GM23338 (cell line): ENCODE measurements around the gene PCNX1. TPM values are rescaled to one million over a fixed set of nuclear protein-coding genes. Genes with fewer than 3 reads are reported as not detected.

ENCODE experiments used
- ATAC-seq: fragments of 200-7000 bp; cut with Tn5 transposase; 3 replicates; pipeline ENCODE4 v1.9.1; 2020
- DNase-seq: peaks from one replicate; pipeline ENCODE4 v3.0.0-alpha.2; 2015; ENCODE audit warnings: low spot score
- H2AFZ ChIP-seq: fragments of 200-600 bp; sonication (generic); 2 replicates; pipeline ENCODE4 v1.8.0; 2016; ENCODE audit warnings: antibody characterized with exemption, mild to moderate bottlenecking, moderate library complexity
- H3F3A ChIP-seq: fragments of 200-600 bp; sonication (generic); replicated peaks from 2 replicates; pipeline ENCODE4 v1.8.0; 2017; ENCODE audit warnings: antibody characterized with exemption, mixed run types, low read depth
- H3K27ac ChIP-seq: fragments of 200-600 bp; sonication (generic); 2 replicates; pipeline ENCODE4 v1.6.1; 2016; ENCODE audit warnings: low read depth
- H3K27me3 ChIP-seq: fragments of 200-600 bp; sonication (generic); 2 replicates; pipeline ENCODE4 v1.8.0; 2016; ENCODE audit warnings: mild to moderate bottlenecking, mixed run types, moderate library complexity; ENCODE audit not compliant: insufficient read depth
- H3K36me3 ChIP-seq: fragments of 200-600 bp; sonication (generic); 2 replicates; pipeline ENCODE4 v1.8.0; 2016; ENCODE audit warnings: mild to moderate bottlenecking; ENCODE audit not compliant: insufficient read depth
- H3K4me1 ChIP-seq: fragments of 200-600 bp; sonication (generic); 2 replicates; pipeline ENCODE4 v1.8.0; 2016; ENCODE audit warnings: mild to moderate bottlenecking, moderate library complexity; ENCODE audit not compliant: insufficient read depth
- H3K4me2 ChIP-seq: fragments of 200-600 bp; sonication (generic); 2 replicates; pipeline ENCODE4 v1.7.1; 2017; ENCODE audit warnings: mixed run types
- H3K4me3 ChIP-seq: fragments of 200-600 bp; sonication (generic); 2 replicates; pipeline ENCODE4 v1.6.1; 2016; ENCODE audit warnings: mixed run types
- H3K79me2 ChIP-seq: fragments of 200-600 bp; sonication (generic); replicated peaks from 2 replicates; pipeline ENCODE4 v1.8.0; 2017; ENCODE audit warnings: mild to moderate bottlenecking; ENCODE audit not compliant: insufficient read depth
- H3K9me2 ChIP-seq: fragments of 200-600 bp; sonication (generic); 2 replicates; pipeline ENCODE4 v1.8.0; 2017; ENCODE audit not compliant: insufficient read depth
- H4K20me1 ChIP-seq: fragments of 200-600 bp; sonication (generic); replicated peaks from 2 replicates; pipeline ENCODE4 v1.8.0; 2017; ENCODE audit warnings: mild to moderate bottlenecking; ENCODE audit not compliant: insufficient read depth
- H3K27ac Mint-ChIP-seq: 2 replicates; pipeline ENCODE4 v1.8.0; 2020; ENCODE audit warnings: inconsistent platforms, mild to moderate bottlenecking, moderate library complexity, mixed read lengths
- H3K27me3 Mint-ChIP-seq: 3 replicates; pipeline ENCODE4 v1.8.0; 2022; ENCODE audit warnings: low read depth, mild to moderate bottlenecking, moderate library complexity, mixed read lengths, inconsistent platforms; ENCODE audit not compliant: insufficient read depth, poor library complexity
- H3K36me3 Mint-ChIP-seq: 3 replicates; pipeline ENCODE4 v1.8.0; 2021; ENCODE audit warnings: low read depth, mild to moderate bottlenecking, inconsistent platforms, moderate library complexity, mixed read lengths
- H3K4me1 Mint-ChIP-seq: 3 replicates; pipeline ENCODE4 v1.8.0; 2020; ENCODE audit warnings: mild to moderate bottlenecking, inconsistent platforms, mixed read lengths
- H3K4me3 Mint-ChIP-seq: 3 replicates; pipeline ENCODE4 v1.8.0; 2021; ENCODE audit warnings: moderate library complexity, mild to moderate bottlenecking, inconsistent platforms, mixed read lengths
- H3K9me3 Mint-ChIP-seq: 3 replicates; pipeline ENCODE4 v1.8.0; 2020; ENCODE audit warnings: moderate library complexity, mild to moderate bottlenecking, inconsistent platforms, mixed read lengths
- EZH2phosphoT487 ChIP-seq: fragments of 200-600 bp; sonication (generic); IDR thresholded peaks from one replicate; pipeline ENCODE4 v1.8.1; 2018; ENCODE audit warnings: antibody characterized with exemption; ENCODE audit not compliant: unreplicated experiment
- NANOG ChIP-seq: IDR thresholded peaks from 2 replicates; pipeline ENCODE4 v1.6.1; 2016; ENCODE audit warnings: antibody characterized with exemption, borderline replicate concordance
- POLR2AphosphoS5 ChIP-seq: IDR thresholded peaks from 2 replicates; pipeline ENCODE4 v1.6.1; 2016; ENCODE audit warnings: antibody characterized with exemption, low read depth
- ZNF331 ChIP-seq: fragments of 250-450 bp; sonication (Bioruptor Pico); IDR thresholded peaks from 2 replicates; pipeline ENCODE4 v1.5.0; 2020; ENCODE audit warnings: low read depth, mild to moderate bottlenecking, moderate library complexity
- polyA plus RNA-seq: library from polyadenylated mRNA; unstranded; fragments of >200 nt; fragmentation: Nextera tagmentation; extraction: Ambion mirVana; gene quantifications from 2 replicates; pipeline ENCODE4 v1.2.1, GENCODE V29; 2016
- total RNA-seq: library from RNA; depleted of rRNA; stranded (reverse); fragments of >200 nt; shearing (Covaris generic); gene quantifications from 2 replicates; pipeline ENCODE4 v1.2.3, GENCODE V29; 2014
- TF ChIP-seq, protein P1 (sequence below): IDR thresholded peaks from 2 replicates; pipeline ENCODE4 v1.6.1; 2016; ENCODE audit warnings: antibody characterized with exemption
- TF ChIP-seq, protein P2 (sequence below): IDR thresholded peaks from one replicate; pipeline ENCODE4 v1.6.1; 2018; ENCODE audit warnings: antibody characterized with exemption; ENCODE audit not compliant: unreplicated experiment

The PCNX1 gene
- total and polyA plus RNA-seq, 2 experiments from 2014 or later = 19.4 to 53.1 TPM

DNA sequence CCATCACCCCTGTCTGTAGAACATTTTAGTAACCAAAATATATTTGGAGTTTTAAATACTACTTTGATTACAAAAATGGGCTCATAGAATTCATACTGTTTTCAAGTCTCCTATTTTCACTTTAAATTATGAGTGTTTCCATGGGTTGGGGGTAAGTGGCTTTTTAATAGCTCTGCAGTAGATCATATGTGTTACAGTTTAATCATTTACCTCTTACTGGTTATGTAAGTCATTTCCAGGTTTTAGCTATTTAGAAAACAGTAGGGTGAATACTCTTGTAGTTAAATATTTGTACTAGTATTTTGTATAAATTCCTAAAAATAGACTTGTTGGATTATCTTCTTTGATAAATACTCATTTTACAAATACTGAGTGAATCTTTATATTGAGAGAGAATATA lies 8.2 kb downstream of the PCNX1 start:
- H3K4me2 ChIP-seq = no peak overlapping the region
- Mint-ChIP-seq H3K27me3 (no peaks in the 10 kb centered on the region), H3K4me1 (peaks cover 34% of the 10 kb centered on the region), H3K4me3 (no peak overlapping the region), H3K36me3 (peaks cover 6% of the 10 kb centered on the region; the same call in 2 of the 3 replicates), H3K27ac (no peak overlapping the region), H3K9me3 (no peaks in the 10 kb centered on the region)
- H3F3A ChIP-seq = no peaks in the 10 kb centered on the region
- H3K79me2 ChIP-seq = peaks cover 99% of the 10 kb centered on the region
- no peak overlapping the region for H2AFZ ChIP-seq
- peaks cover 38% of the 10 kb centered on the region for H3K4me1 ChIP-seq
- no peak for TF ChIP-seq EZH2phosphoT487
- TF ChIP-seq, protein P1, sequence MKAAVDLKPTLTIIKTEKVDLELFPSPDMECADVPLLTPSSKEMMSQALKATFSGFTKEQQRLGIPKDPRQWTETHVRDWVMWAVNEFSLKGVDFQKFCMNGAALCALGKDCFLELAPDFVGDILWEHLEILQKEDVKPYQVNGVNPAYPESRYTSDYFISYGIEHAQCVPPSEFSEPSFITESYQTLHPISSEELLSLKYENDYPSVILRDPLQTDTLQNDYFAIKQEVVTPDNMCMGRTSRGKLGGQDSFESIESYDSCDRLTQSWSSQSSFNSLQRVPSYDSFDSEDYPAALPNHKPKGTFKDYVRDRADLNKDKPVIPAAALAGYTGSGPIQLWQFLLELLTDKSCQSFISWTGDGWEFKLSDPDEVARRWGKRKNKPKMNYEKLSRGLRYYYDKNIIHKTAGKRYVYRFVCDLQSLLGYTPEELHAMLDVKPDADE = no peak
- no peak for ATAC-seq
- peaks cover 70% of the 10 kb centered on the region for H4K20me1 ChIP-seq
- no peak for DNase-seq
- no peak overlapping the region for H3K4me3 ChIP-seq
- no peak overlapping the region for H3K27ac ChIP-seq
- no peaks in the 10 kb centered on the region for H3K9me2 ChIP-seq
- no peaks in the 10 kb centered on the region for H3K27me3 ChIP-seq
- H3K36me3 ChIP-seq = 0 out of 2 replicates have a peak, but pooled peaks cover 3% of the 10 kb centered on the region

DNA sequence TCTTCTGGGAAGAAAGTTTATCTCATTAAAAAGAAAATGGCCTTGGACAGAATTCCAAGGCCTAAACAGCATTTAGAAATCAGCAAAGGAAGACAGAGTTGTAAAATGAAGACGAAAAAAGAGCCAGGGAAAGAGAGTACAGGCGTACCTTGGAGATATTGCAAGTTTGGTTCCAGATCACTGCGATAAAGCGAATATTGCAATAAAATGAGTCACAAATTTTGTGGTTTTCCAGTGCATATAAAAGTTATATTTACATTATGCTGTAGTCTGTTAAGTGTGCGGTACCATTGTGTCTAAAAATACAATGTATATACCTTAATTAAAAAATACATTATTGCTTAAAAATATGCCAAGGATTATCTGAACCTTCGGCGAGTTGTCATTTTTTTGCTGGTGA lies 9.0 kb downstream of the PCNX1 start:
- ATAC-seq (no peak), DNase-seq (no peak)
- H3K27ac ChIP-seq = no peak overlapping the region
- peaks cover 34% of the 10 kb centered on the region for H3K4me1 ChIP-seq
- H3K36me3 Mint-ChIP-seq = peaks cover 6% of the 10 kb centered on the region; the same call in 2 of the 3 replicates
- H3K79me2 ChIP-seq = peaks cover 99% of the 10 kb centered on the region
- no peaks in the 10 kb centered on the region for H3K9me2 ChIP-seq
- H2AFZ ChIP-seq = no peak overlapping the region
- no peak overlapping the region for H3K27ac Mint-ChIP-seq
- H4K20me1 ChIP-seq = peaks cover 68% of the 10 kb centered on the region
- H3K27me3 Mint-ChIP-seq = no peaks in the 10 kb centered on the region
- H3K4me2 ChIP-seq = no peak overlapping the region
- no peaks in the 10 kb centered on the region for H3K9me3 Mint-ChIP-seq
- H3K4me3 ChIP-seq = no peak overlapping the region
- no peak for TF ChIP-seq POLR2AphosphoS5
- H3F3A ChIP-seq = no peaks in the 10 kb centered on the region
- H3K27me3 ChIP-seq = no peaks in the 10 kb centered on the region
- no peak overlapping the region for H3K4me3 Mint-ChIP-seq
- peaks cover 26% of the 10 kb centered on the region for H3K4me1 Mint-ChIP-seq
- H3K36me3 ChIP-seq = 0 out of 2 replicates have a peak, but pooled peaks cover 3% of the 10 kb centered on the region

DNA sequence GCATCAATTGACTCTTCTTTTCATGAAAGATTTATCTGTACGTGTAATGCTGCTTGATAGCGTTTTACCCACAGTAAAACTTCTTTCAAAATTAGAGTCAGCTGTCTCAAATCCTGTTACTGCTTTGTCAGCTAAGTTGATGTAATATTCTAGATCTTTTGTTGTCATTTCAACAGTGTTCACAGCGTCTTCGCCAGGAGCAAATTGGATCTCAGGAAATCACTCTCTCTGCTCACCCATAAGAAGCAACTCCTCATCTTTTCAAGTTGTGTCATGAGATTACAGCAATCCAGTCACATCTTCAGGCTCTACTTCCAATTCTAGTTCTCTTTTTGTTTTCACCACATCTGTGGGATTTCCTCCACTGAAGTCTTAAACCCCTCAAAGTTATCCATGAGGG lies 9.5 kb downstream of the PCNX1 start:
- Mint-ChIP-seq H3K36me3 (peaks cover 6% of the 10 kb centered on the region; the same call in 2 of the 3 replicates), H3K27me3 (no peaks in the 10 kb centered on the region), H3K4me3 (no peak overlapping the region), H3K27ac (no peak overlapping the region), H3K4me1 (peaks cover 24% of the 10 kb centered on the region), H3K9me3 (no peaks in the 10 kb centered on the region)
- no peak overlapping the region for H3K27ac ChIP-seq
- H2AFZ ChIP-seq = no peak overlapping the region
- TF ChIP-seq ZNF331 (CRISPR knock-in tag) = no peak
- TF ChIP-seq, protein P2, sequence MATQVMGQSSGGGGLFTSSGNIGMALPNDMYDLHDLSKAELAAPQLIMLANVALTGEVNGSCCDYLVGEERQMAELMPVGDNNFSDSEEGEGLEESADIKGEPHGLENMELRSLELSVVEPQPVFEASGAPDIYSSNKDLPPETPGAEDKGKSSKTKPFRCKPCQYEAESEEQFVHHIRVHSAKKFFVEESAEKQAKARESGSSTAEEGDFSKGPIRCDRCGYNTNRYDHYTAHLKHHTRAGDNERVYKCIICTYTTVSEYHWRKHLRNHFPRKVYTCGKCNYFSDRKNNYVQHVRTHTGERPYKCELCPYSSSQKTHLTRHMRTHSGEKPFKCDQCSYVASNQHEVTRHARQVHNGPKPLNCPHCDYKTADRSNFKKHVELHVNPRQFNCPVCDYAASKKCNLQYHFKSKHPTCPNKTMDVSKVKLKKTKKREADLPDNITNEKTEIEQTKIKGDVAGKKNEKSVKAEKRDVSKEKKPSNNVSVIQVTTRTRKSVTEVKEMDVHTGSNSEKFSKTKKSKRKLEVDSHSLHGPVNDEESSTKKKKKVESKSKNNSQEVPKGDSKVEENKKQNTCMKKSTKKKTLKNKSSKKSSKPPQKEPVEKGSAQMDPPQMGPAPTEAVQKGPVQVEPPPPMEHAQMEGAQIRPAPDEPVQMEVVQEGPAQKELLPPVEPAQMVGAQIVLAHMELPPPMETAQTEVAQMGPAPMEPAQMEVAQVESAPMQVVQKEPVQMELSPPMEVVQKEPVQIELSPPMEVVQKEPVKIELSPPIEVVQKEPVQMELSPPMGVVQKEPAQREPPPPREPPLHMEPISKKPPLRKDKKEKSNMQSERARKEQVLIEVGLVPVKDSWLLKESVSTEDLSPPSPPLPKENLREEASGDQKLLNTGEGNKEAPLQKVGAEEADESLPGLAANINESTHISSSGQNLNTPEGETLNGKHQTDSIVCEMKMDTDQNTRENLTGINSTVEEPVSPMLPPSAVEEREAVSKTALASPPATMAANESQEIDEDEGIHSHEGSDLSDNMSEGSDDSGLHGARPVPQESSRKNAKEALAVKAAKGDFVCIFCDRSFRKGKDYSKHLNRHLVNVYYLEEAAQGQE = no peak
- TF ChIP-seq EZH2phosphoT487 = no peak
- no peak for TF ChIP-seq NANOG
- H3F3A ChIP-seq = no peaks in the 10 kb centered on the region
- H3K27me3 ChIP-seq = no peaks in the 10 kb centered on the region
- no peaks in the 10 kb centered on the region for H3K9me2 ChIP-seq
- DNase-seq = no peak
- no peak overlapping the region for H3K4me3 ChIP-seq
- ATAC-seq = no peak
- peaks cover 68% of the 10 kb centered on the region for H4K20me1 ChIP-seq
- H3K4me1 ChIP-seq = peaks cover 30% of the 10 kb centered on the region
- H3K36me3 ChIP-seq = 0 out of 2 replicates have a peak, but pooled peaks cover 3% of the 10 kb centered on the region
- H3K79me2 ChIP-seq = peaks cover 99% of the 10 kb centered on the region
- H3K4me2 ChIP-seq = no peak overlapping the region
